IPS-18c (cell line): ENCODE data around the gene PPM1D.
A peak's percentile ranks its signal among the peaks of the same experiment; 100 is the strongest.
"Not testable (repeated sequence)": the region's sequence is repeated elsewhere in the genome, so short reads cannot be mapped to it uniquely, and the experiment has no call there.

Experiments used
- H3K4me3 ChIP-seq: 2 replicates; pipeline ENCODE4 v1.7.0; 2013; ENCODE audit warnings: low read depth, mild to moderate bottlenecking, low read length, moderate library complexity; ENCODE audit not compliant: insufficient read depth
- H3K9me3 ChIP-seq: one replicate; pipeline ENCODE4 v1.6.1; 2013; ENCODE audit warnings: mild to moderate bottlenecking, low read length, moderate library complexity; ENCODE audit not compliant: control insufficient read depth, insufficient read depth

The PPM1D gene

GRCh38 chr17:60599620-60600489 lies at the start of gene PPM1D:
Gene PPM1D, plus strand, starts transcription at chr17:60600193. Its CDS starts 222 bp downstream, at chr17:60600415.
- H3K9me3 ChIP-seq: no peaks in the 10 kb centered on the region
- H3K4me3 ChIP-seq: peak within 1 kb of the TSS; percentile 94

GRCh38 chr17:60552255-60552654 lies 47.7 kb upstream of the PPM1D start:
- H3K9me3 ChIP-seq: not testable (repeated sequence)

DNA sequence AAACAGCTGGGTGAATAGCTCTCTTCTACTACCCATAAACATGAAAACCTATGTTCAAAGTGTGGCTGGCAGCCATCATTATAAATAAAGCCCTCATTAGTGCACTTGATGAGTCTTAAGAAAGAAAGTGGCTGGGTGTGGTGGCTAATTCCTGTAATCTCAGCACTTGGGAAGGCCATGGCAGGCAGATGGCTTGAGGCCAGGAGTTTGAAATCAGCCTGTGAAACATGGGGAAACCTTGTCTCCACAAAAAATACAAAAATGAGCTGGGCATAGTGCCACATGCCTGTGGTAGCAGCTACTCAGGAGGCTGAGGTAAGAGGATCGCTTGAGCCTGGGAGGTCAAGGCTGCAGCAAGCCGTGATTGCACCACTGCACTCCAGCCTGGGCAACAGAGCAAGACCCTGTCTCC lies 45.6 kb upstream of the PPM1D start:
- Histone ChIP-seq H3K9me3 (peaks cover 11% of the 10 kb centered on the region), H3K4me3 (no peak overlapping the region)

More at GRCh38 chr17:60552255-60552654, 47.7 kb upstream of the PPM1D start:
- H3K4me3 ChIP-seq: not testable (repeated sequence)

DNA sequence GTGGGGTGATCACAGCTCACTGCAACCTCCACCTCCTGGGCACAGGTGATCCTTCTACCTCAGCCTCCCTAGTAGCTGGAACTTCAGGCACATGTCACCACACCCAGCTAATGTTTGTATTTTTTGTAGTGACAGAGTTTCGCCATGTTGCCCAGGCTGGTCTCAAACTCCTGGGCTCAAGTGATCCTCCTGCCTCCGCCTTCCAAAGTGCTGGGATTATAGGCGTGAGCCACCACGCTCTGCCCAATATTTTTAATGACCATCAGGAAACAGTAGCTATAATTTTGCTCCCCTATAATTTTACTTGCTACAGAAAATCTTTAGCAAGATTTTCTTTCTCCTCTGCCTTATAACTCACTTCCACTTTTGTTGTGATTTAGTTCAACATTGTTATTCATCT lies 44.2 kb upstream of the PPM1D start:
- H3K4me3 ChIP-seq: no peak overlapping the region
- peaks cover 11% of the 10 kb centered on the region for H3K9me3 ChIP-seq

DNA sequence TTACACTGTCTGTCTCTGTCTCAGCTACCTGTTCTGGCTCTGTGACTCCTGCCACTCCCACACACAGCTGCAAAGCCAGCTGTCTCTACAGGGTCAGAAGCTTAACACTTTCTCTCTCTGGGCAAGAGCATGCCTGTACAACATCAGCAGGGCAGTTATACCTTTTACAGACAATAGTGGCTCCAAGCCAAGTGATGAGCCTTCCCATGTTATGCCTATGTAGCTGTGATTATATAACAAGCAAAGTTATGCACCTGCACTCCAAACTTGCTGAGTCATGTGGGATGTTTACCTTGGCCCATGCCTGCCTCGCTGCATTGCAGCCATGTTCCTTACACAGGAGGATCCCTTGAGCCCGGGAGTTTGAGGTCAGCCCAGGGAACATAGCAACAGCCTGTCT lies 42.2 kb upstream of the PPM1D start:
- peaks cover 11% of the 10 kb centered on the region for H3K9me3 ChIP-seq

GRCh38 chr17:60559659-60559994 lies 40.4 kb upstream of the PPM1D start:
- Histone ChIP-seq H3K9me3 (peaks cover 5% of the 10 kb centered on the region), H3K4me3 (no peak overlapping the region)

More for the DNA sequence above, 42.2 kb upstream of the PPM1D start:
- no peak overlapping the region for H3K4me3 ChIP-seq

DNA sequence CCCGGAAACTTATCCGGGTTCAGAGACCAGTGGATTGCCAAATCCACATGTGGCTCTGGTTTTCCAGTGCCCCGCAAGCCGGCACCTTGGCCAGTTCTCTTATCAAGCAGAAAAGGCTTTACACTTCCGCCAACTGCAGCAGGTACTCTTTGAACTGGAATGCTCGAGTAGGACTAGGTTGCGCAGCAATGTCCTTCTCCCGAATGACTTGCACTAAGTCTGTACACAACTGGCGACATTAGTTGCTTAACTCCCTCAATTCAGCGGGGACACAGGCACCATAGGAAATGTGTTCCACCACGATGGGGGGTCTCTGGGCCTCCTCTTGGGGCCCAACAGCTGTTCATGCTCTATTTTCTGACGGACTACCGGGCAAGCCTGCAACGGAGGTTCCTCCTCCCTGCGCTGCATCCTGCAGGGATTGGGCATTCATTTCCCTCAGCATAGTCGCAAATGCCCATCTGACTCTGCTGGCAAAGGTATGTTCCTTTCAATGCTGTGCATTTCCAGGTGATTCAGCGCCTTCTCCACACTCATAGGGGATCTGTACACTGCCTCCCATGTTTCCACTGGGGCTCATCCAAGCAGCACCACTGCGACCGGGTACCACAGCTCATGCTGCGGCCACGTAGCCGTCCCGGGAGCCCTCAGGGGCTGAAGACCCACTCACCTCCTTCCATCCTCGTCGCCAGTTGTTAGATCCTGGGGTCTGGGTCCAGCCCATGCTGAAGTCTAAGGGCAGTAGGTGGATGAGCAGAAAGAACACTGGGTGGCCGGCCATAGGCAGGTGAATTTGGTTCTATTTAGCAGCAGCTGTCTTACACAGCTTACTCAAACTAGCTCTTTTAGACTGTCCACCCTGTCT lies 39.8 kb upstream of the PPM1D start:
- no peak overlapping the region for H3K4me3 ChIP-seq
- H3K9me3 ChIP-seq: peaks cover 5% of the 10 kb centered on the region

DNA sequence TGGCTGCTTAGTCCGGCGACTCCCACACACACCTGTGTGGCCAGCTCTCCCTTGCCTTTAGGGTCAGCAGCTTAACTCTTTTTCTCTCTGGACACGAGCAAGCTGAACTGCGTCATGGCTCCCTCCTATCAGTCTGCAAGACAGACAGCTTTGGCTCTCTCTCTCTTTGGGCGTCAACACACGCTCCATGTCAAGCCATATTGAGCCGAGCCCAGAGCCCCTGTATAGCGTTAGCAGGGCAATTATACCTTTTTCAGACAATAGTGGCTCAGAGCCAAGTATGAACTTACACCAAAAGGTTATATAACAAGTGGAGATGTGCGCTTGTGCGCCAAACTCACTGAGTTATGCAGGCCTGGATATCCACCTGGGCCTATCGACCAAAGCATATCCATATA lies 39.1 kb upstream of the PPM1D start:
- no peak overlapping the region for H3K4me3 ChIP-seq
- peaks cover 5% of the 10 kb centered on the region for H3K9me3 ChIP-seq

GRCh38 chr17:60562421-60562820 lies 37.6 kb upstream of the PPM1D start:
- no peak overlapping the region for H3K4me3 ChIP-seq

GRCh38 chr17:60563743-60564142 lies 36.2 kb upstream of the PPM1D start:
- no peaks in the 10 kb centered on the region for H3K9me3 ChIP-seq

More at GRCh38 chr17:60562421-60562820, 37.6 kb upstream of the PPM1D start:
- H3K9me3 ChIP-seq: peaks cover 5% of the 10 kb centered on the region

DNA sequence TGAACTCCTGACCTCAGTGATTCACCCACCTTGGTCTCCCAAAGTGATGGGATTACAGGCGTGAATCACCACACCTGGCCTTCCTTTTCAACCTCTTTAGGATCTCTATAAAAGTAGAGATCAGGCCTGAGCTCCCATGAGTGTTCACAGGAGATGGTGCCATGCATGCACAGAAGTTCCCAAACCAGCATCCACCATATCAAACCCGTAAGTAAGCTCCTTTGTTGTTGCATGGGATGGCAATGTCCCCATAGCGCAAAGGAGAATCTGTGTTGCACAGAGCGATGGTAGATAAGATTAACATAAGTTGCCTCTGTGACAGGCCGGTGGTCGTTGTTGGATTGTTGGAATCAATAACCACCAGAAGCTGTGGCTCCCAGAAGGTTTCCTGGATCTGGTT lies 34.8 kb upstream of the PPM1D start:
- Histone ChIP-seq H3K9me3 (no peaks in the 10 kb centered on the region), H3K4me3 (no peak overlapping the region)

More at GRCh38 chr17:60563743-60564142, 36.2 kb upstream of the PPM1D start:
- no peak overlapping the region for H3K4me3 ChIP-seq

DNA sequence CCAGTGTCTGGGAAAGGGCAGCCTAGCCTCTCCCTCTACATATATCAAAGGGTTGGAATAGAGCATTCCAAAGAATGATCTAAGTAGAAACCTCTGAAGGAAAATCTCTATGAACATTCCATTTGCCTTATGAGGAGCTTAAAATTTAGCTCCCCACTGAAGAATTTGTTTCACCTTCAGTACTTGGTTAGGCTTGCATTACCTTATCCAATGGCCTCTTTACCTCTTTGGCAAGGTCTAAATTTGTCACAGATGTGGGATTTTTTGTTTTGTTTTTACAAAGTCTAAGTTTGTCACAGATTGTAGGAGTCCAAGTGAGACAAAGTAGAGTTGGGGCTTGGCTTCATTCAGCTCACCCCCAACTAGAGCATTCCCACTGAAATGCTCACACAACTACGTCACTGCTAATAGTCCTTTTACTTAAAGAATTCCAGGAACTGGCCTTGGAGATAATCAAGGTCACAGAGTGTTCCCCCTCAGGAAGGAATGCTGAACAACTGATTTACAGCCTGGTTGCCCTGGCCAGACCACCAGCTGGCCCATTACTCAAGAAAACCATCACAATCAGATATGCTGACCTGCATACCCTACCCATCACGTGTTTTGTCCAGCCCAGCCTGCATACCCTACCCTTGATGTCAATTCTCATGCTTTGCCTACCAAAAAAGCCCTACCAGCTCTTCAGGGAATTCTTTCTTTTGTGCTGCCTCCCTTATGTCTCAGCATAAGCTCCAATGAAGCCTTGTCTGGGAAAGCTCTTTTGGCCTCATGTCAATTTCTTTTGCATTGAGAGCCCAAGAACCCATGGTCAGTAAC lies 26.5 kb upstream of the PPM1D start:
- Histone ChIP-seq H3K4me3 (no peak overlapping the region), H3K9me3 (no peaks in the 10 kb centered on the region)

GRCh38 chr17:60577147-60577915 lies 22.7 kb upstream of the PPM1D start:
- Histone ChIP-seq H3K4me3 (no peak overlapping the region), H3K9me3 (no peaks in the 10 kb centered on the region)

- no peak overlapping the region for H3K4me3 ChIP-seq
Observed at GRCh38 chr17:60579090-60579489, 20.9 kb upstream of the PPM1D start.

DNA sequence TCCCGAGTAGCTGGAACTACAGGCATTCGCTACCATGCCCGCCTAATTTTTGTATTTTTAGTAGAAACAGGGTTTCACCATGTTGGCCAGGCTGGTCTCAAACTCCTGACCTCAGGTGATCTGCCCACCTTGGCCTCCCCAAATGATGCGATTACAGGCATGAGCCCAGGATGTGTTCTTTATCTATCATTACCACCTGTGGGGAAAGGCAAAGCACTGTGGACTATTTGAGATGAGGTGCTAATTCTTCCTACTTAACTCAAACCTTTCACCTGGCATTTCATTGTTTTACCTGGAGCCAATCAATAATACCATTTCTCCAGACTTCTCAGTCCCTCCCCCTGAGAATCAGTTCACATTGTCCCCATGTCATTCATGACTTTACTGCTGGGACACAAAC lies 20.4 kb upstream of the PPM1D start:
- Histone ChIP-seq H3K9me3 (no peaks in the 10 kb centered on the region), H3K4me3 (no peak overlapping the region)

More at GRCh38 chr17:60579090-60579489, 20.9 kb upstream of the PPM1D start:
- no peaks in the 10 kb centered on the region for H3K9me3 ChIP-seq

DNA sequence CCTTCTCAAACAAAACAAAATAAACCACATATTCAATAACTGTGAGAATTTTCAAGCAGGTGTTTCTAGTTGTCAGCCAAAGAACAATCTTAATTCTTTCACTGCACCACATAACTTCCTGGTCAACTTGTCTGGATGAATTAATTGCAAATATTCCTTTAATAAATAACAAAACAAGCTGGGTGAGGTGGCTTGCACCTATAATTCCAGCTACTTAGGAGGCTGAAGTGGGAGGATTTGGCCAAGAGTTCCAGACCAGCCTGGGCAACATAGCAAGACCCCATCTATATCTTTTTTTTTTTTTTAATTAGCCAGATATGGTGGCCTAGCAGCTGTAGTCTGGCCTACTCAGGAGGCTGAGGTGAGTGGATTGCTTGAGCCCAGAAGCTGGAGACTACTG lies 17.0 kb upstream of the PPM1D start:
- Histone ChIP-seq H3K4me3 (no peak overlapping the region), H3K9me3 (no peaks in the 10 kb centered on the region)
